ENCODE measurements around the gene PRRT1. TPM values are rescaled to one million over a fixed set of nuclear protein-coding genes. Genes with fewer than 3 reads are reported as not detected.

PRRT1 gene
- total RNA-seq, 2 experiments from 2014 or later = 0.47 to 2.4 TPM

DNA sequence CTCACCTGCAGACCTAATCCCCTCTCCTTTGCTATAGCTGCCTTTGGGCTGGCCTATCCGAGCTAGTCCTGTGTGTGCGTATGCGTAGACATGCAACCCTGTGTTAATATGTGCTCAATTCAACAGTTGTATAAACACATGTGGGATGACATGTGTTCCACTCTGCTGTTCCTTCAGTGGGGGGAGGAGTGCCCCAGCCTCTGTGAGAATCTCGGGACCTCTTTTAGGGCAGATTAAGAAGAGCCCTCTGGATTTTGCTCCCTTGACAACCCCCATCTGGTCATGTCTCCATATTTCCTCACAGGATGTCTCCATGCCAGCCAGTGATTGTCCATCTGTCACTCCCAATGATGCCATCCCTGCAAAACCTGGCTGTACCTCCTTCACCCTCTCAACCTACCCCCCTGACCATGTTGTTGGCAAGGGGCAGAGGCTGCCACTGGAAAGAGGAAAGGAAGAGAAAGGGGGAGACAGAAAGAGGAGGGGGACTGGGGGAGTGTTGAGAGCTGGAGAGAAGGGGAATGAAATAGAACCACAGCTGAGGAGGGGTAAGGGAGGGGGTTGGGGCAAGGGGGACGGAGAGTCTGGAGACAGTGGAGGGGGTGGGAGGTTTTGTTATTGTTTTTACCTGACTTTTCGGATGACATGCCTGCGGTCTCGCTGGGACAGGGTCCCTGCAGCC lies 417 bp downstream of the PRRT1 start:
- intact Hi-C loops (cut with micrococcal nuclease; ENCODE audit: unreplicated experiment) = no loop called here
- H3K4me2 ChIP-seq (ENCODE audit: low read length) = no peak overlapping the region
- H3K9me2 ChIP-seq (ENCODE audit: insufficient read depth, low read length) = no peaks in the 10 kb centered on the region
- H4K20me1 ChIP-seq (ENCODE audit: insufficient read depth, low read length) = no peaks in the 10 kb centered on the region
- TF ChIP-seq, protein P1, sequence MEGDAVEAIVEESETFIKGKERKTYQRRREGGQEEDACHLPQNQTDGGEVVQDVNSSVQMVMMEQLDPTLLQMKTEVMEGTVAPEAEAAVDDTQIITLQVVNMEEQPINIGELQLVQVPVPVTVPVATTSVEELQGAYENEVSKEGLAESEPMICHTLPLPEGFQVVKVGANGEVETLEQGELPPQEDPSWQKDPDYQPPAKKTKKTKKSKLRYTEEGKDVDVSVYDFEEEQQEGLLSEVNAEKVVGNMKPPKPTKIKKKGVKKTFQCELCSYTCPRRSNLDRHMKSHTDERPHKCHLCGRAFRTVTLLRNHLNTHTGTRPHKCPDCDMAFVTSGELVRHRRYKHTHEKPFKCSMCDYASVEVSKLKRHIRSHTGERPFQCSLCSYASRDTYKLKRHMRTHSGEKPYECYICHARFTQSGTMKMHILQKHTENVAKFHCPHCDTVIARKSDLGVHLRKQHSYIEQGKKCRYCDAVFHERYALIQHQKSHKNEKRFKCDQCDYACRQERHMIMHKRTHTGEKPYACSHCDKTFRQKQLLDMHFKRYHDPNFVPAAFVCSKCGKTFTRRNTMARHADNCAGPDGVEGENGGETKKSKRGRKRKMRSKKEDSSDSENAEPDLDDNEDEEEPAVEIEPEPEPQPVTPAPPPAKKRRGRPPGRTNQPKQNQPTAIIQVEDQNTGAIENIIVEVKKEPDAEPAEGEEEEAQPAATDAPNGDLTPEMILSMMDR (conservative IDR thresholded peaks at IDR 0.05; ENCODE audit: low read length) = no peak
- no peak for TF ChIP-seq EZH2phosphoT487 (IDR thresholded peaks at IDR 0.05; ENCODE audit: borderline replicate concordance, low read depth, low read length)
- ChIA-PET CTCF (ENCODE audit: unreplicated experiment) (no interaction called here), POLR2A (no interaction called here)
- no peak overlapping the region for H3K4me3 ChIP-seq (ENCODE audit: low read depth, low read length, poor library complexity, severe bottlenecking)
- H3K27ac ChIP-seq (ENCODE audit: low read depth, low read length, poor library complexity, severe bottlenecking) = no peak overlapping the region
- H3K79me2 ChIP-seq (ENCODE audit: insufficient read depth, low read depth, low read length) = no peaks in the 10 kb centered on the region; the same call in 1 of the 2 replicates
- peaks cover 23% of the 10 kb centered on the region for H3K4me1 ChIP-seq (ENCODE audit: insufficient read depth, low read length, poor library complexity, severe bottlenecking)
- no peaks in the 10 kb centered on the region for H3K9me3 ChIP-seq (ENCODE audit: low read length)
- no TSS peak for BruUV-seq (replicated peaks)
- no peak for DNase-seq (ENCODE audit: low spot score)
- H2AFZ ChIP-seq (ENCODE audit: low read length) = no peak overlapping the region
- H3K36me3 ChIP-seq (ENCODE audit: insufficient read depth, low read length) = peaks cover 7% of the 10 kb centered on the region

DNA sequence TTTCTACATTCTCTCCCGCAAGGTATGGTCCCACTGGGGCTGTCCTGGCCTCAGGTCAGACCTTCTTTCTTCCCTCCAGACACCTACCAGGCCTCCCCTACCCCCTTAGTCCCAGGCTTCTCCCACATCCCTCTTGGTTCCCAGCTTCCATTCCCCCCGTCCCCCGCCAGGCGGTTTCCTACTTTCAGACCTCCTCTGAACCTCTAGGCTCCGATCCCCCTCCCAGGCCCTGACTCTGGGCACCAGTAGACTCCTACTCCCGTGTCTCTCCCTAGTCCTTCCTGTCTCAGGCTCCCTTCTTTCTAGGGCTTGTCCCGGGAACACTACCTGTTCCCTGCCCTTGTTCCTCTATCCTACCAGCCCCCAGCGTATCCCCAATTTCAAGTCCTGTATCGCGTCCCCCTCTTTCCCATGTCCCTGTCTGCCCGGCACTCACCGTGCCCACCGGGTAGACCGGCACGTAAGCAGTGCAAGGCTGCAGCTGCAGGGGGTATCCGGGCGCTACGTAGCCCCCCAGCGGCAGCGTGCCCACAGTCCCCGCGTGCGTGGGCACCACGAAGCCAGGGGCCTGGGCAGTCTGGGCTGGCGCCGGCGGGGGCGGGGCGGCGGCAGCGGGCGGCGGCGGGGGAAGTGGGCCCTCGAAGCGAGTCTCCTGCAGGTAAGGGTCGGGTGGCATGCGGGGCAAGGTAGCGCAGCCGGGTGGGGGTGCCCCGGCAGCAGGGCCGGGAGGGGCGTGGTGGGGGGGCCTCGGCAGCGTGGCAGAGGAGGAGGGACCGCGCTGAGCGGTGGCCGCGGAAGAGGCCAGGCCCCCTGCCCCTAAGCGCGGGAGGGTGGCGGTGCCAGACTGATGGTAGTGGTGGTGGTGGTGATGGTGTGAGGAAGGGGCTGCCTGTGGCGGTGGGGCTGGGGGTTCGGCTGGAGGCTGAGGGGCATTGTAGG lies 1.5 kb downstream of the PRRT1 start:
- H3K9me2 ChIP-seq (ENCODE audit: insufficient read depth, low read length) = no peaks in the 10 kb centered on the region
- POLR2A ChIA-PET = no interaction called here
- H3K4me3 ChIP-seq (ENCODE audit: low read depth, low read length, poor library complexity, severe bottlenecking) = no peak overlapping the region
- TF ChIP-seq, protein P1 (conservative IDR thresholded peaks at IDR 0.05; ENCODE audit: low read length) = no peak
- TF ChIP-seq EZH2phosphoT487 (IDR thresholded peaks at IDR 0.05; ENCODE audit: borderline replicate concordance, low read depth, low read length) = no peak
- peaks cover 16% of the 10 kb centered on the region for H3K4me1 ChIP-seq (ENCODE audit: insufficient read depth, low read length, poor library complexity, severe bottlenecking)
- no peak overlapping the region for H2AFZ ChIP-seq (ENCODE audit: low read length)
- no peaks in the 10 kb centered on the region for H4K20me1 ChIP-seq (ENCODE audit: insufficient read depth, low read length)
- no peak for DNase-seq (ENCODE audit: low spot score)
- H3K79me2 ChIP-seq (ENCODE audit: insufficient read depth, low read depth, low read length) = no peaks in the 10 kb centered on the region; the same call in 1 of the 2 replicates
- no peak overlapping the region for H3K4me2 ChIP-seq (ENCODE audit: low read length)
- no peaks in the 10 kb centered on the region for H3K9me3 ChIP-seq (ENCODE audit: low read length)
- CTCF ChIA-PET (ENCODE audit: unreplicated experiment) = no interaction called here
- no peaks in the 10 kb centered on the region for H3K36me3 ChIP-seq (ENCODE audit: insufficient read depth, low read length)
- no TSS peak for BruUV-seq (replicated peaks)
- intact Hi-C loops (cut with micrococcal nuclease; ENCODE audit: unreplicated experiment) = no loop called here
- no peak overlapping the region for H3K27ac ChIP-seq (ENCODE audit: low read depth, low read length, poor library complexity, severe bottlenecking)

All from OCI-LY7 (cell line).